ENCODE results near the gene CFDP1. TPM values are rescaled to one million over a fixed set of nuclear protein-coding genes. Genes with fewer than 3 reads are reported as not detected.

The CFDP1 gene
- total RNA-seq, 2 experiments from 2014 or later: 34.2 to 38.5 TPM

DNA sequence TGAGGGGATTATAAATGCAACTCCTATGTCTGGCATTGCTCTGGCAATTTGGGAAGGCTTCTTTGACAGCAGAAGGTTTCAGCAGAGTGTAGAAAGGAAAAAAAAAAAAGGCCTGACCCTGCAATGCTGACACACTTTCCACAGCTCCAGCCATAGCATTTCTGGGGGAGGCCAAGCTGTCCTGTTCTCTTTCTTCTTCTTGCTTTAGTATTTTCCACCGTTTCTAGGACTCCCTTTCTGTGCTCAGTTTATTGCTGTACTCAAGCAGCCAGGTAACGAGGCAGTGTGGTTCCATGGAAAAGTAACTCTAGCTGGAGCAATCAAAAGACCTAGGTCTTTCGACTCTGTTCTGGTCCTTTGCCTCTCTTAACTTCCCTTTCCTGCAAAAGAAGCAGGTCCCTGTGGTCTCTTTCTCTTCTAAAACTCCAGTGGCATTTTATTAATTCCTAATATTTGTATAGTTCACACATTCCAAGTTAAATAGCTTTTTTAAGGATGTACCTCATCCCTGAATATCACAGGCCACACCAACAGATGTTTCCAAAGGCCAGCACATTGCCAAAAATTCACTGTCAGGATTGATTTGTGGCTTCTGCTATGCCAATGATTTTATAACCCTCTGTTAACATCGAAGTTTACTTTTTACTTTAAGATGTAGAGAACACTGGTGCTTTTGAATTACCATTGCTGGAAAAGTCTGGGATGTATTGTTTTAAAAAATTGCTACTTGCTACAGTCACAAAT is 91.6 kb downstream of the CFDP1 start:
- ChIA-PET CTCF (no interaction called here), POLR2A (no interaction called here)

DNA sequence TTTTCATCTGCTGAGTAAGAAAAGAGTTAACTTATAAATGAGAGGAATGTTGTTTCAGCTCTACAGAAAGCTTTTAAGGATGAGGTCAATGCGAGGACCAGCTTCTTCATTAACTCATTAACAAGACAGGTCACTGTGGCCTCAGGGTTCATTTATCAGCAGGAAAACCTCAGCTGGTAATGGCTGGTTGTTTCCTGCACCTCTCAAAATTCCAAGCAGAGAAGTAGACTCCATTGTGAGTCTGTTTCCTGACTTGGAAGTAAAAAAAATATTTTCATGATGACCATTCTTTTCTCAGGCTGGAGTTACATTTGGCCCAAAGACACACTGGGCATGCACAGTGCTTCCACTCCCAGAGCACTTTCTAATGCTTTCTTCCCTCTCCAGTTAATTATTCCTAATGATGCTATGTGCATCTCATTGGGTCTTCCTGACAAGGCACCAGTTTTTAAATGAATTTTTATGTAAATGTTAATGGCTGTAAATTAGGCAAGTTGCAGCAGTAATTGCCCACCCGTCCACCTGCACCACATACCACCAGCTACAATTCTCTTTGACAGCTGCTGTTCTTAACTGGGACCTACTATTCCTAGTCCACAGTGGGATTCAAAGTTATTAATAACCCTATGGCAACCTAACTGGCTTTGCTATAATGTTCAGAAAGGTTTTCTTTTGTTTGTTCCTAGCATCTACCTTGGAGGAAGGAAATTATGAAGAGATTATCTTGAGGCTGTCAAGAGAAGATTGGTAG is 92.4 kb downstream of the CFDP1 start:
- ChIA-PET POLR2A (no interaction called here), CTCF (interaction anchor here (0.6 kb wide), 1 partner anchor 63 kb away, joined by 3 read pairs; no protein-coding TSS in a partner anchor)

DNA sequence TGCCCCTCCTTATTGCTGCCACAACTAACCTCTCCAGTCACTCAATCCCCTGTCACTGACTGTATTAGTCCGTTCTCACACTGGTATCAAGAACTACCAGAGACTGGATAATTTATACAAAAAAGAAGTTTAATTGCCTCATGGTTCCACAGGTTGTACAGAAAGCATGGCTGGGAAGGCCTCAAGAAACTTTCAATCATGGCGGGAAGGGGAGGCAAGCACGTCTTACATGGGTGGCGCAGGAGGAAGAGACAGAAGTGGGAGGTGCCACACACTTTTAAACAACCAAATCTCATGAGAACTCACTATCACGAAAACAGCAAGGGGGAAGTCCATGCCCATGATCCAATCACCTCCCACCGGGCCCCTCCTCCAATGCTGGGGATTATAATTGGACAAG is 95.9 kb downstream of the CFDP1 start:
- ChIA-PET CTCF (no interaction called here), POLR2A (no interaction called here)

DNA sequence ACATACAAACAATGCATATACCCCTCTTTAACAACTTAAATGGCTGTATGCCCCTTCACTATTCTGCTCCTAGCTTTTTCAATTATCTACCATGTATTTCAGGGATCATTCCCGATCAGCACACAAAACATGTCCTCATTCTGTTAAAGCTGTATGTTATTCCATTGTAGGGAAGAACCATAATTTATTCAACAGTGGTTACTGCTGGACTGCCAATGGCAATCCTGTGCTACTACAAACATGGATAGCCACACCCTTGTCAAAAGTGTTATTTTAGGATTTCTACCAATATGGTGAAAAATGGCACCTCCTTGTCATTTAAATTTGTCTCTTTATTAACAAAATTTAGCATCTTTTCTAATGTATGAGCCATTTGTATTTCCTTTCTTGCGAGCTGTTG is 96.8 kb downstream of the CFDP1 start:
- ChIA-PET POLR2A (no interaction called here), CTCF (no interaction called here)

DNA sequence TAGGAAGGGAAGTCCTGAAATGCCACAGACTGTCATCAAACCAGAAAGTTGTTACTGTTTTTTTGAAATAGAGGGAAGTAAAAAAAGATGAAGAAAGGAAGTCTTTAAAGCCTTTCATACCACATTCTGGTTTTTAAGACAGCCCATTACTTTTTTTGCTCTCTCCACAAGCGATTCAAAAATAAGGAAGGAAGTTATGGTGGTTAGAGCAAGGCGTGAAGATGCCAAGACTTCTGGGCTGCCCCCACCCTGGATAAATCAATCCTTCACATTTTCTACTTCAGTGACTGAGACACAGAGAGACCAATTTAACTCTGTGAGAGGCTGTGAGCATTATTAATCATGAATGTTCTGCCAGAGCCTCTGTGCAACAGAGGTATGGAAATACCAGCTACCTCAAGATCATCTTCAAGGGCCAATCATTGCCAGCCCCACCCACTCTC is 99.6 kb downstream of the CFDP1 start:
- POLR2A ChIA-PET: no interaction called here
- CTCF ChIA-PET: no interaction called here

DNA sequence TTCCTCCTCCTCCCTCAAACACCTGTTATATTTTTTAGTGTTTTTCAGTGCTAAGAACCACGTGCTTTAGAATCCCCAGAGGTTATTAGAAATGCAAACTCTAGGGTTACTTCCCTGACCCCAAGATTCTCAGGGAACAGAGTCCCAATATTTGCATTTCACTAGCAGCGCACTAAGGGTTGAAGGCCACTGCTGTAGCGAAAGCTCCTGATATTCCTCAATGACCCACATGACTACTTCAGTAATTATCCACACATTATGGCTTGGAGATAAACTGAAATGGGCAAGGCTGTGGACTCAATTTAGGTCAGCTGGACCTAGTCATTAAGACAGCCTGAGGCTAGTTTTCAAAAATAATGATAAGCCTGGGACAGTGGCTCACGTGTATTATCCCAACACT is 103.4 kb downstream of the CFDP1 start:
- ChIA-PET CTCF (no interaction called here), POLR2A (no interaction called here)

DNA sequence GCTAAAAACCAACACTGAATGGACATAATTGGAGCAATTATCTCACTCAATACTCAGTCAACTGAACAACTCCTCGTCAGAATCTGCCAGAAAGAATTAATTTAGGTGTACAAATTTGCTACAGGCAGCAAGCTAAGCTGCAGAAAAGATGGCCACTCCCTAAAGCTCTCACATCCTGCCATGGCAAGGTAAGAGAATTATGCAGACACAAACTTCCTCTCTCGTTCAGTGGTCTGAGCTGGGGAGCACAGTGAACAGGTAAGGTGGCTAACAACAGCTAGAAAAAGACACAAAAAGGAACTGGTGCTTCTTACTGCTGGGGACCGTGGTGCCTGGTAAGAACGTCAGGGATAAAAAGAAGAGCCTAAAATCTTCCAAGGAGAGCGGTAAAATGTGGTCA is 107.0 kb downstream of the CFDP1 start:
- CTCF ChIA-PET: interaction anchor here (1.0 to 1.2 kb wide), 2 partner anchors 59 to 93 kb away, joined by 3 to 4 read pairs; no protein-coding TSS in a partner anchor
- POLR2A ChIA-PET: no interaction called here

DNA sequence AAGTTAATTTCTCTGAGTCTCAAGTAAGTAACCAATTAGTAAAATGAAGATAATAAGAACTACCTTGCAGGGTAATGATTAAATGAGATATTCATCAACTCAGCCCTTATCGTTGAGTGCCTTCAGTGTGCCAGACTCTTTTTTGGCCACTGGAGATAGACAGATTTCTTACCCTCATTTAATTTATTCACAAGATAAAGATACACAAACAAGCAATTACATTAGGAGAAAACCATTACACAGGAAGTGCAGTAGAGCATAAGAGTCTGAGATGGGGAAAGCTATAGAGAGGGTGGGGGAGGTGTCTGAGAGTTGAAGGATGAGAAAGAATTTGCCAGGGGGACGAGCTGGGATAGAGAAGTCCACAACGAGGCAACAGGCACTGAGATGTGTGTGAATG is 109.4 kb downstream of the CFDP1 start:
- ChIA-PET POLR2A (no interaction called here), CTCF (interaction anchor here (0.6 kb wide), 1 partner anchor 232 kb away, joined by 3 read pairs; the partner anchor contains the start of gene TMEM231)

DNA sequence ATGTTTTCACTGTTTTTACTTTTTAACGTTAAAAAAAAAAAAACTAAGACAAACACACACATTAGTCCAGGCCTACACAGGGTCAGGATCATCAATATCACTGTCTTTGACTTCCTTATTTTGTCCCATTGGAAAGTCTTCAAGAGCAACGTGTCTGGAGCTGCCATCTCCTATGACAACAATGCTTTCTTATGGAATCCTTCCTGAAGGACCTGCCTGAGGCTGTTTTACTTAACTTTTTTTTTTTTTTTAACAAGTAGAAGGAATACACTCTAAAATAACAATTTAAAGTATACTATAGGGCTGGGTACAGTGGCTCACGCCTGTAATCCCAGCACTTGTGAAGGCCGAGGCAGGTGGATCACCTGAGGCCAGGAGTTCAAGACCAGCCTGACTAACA is 110.1 kb downstream of the CFDP1 start:
- ChIA-PET CTCF (no interaction called here), POLR2A (no interaction called here)

DNA sequence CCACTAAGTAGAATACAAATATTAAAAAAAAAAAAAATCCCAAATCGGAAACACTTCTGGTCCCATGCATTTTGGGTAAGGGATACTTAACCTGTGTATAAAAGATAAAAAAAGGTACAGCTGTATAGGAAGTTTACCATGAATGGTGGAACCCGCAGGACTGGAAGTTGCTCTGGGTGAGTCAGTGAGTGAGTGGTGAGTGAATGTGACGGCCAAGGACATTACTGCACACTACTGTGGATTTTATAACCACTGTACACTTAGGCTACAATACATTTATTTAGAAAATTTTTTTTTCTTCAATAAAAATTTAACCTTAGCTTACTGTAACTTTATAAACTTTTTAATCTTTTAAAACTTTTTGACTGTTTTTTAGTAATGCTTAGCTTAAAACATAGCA is 110.6 kb downstream of the CFDP1 start:
- CTCF ChIA-PET: no interaction called here
- POLR2A ChIA-PET: no interaction called here

DNA sequence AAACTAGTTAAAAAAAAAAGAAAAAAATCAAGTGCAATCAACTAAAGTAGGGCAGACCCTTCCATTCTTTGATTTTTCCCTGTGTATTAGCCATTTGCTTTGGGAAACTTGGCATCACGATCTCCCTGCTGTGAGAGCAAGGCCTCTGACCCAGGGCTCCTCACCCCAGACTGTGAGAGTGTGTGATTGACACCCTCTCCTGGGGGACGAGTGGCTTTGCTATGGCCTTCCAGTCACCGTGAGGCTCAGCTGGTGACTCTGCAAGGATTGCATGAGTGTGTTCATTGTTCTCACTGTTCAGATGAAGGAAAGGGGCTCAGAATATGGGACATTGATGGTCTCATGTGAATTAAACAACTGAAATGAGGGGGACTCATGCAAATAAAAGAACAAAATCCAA is 112.9 kb downstream of the CFDP1 start:
- ChIA-PET CTCF (interaction anchor here (2.1 kb wide), 1 partner anchor 86 kb away, joined by 7 read pairs; no protein-coding TSS in a partner anchor), POLR2A (no interaction called here)

DNA sequence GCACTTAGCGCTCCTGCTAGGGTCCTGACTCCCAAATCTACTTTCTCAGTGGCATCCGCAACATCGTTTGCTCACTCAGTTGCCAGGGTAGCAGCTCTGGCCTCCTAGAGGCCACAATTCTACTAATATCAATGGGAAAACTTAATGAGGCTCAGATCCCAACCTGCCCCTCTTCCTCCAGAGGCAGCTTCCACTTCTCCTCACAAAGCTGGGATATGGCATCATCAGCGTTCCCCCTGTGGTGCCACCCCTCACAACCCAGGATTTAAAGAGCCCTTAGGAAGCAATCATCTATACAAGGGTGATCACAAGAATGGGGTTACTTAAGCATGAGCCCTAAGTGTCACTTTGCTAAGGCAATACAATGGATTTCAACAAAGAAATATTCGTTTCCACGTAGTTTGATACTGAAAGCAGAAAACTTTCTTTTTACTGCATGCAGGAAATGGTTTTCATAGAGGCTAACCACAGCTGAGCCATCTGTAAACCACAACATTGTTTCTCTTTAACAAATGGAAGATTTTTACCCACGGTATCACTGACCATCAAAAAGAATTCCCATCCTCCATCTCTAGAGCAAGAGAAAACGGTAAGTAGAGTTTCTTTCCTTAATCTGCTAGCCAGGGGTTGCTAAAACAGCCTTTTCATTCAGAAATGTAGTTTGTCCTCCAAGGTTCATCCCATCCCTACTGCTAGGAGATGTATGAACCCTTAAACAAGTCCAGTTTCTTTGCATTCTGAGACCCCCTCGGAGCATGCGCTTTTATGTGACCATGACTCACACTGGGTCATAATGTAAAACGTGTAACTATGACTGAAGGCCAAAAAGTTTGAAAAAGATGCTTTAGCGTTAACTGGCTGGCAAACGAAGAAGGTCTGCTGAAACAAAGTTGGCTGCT is 113.5 kb downstream of the CFDP1 start:
- POLR2A ChIA-PET: no interaction called here
- CTCF ChIA-PET: interaction anchor here (2.1 kb wide), 1 partner anchor 86 kb away, joined by 7 read pairs; no protein-coding TSS in a partner anchor

DNA sequence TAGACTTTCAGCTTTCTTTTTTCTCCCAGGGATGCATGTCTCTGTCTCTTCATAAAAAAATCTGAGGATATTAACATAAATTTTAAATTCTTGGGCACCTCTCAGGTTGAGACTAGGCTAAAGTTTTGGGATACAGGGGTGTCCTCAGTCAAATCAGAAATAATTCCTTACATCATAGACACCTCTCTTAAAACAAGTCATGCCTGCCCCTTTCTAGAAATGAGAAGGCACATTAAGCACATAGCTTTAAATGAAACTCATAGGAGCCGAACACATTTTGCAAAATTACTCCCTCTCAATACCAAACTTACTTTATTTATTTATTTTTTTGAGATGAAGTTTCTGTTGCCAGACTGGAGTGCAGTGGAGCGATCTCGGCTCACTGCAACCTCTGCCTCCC is 114.6 kb downstream of the CFDP1 start:
- ChIA-PET CTCF (no interaction called here), POLR2A (no interaction called here)

DNA sequence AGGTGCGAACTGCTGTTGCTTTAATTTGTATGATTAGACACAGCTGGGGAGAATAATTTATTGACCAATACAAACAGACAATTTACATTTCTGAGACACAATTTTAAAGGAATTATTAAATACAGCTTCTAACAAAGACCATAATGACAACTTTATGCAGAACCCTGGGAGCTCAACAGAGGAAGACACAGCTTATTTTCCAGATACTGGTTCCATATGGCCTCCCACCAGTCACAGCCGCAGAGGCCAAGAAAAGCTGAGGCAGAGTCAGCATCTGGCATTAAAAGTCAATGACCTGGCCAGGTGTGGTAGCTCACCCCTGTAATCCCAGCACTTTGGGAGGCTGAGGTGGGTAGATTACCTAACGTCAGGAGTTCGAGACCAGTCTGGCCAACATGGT is 115.8 kb downstream of the CFDP1 start:
- CTCF ChIA-PET: no interaction called here

DNA sequence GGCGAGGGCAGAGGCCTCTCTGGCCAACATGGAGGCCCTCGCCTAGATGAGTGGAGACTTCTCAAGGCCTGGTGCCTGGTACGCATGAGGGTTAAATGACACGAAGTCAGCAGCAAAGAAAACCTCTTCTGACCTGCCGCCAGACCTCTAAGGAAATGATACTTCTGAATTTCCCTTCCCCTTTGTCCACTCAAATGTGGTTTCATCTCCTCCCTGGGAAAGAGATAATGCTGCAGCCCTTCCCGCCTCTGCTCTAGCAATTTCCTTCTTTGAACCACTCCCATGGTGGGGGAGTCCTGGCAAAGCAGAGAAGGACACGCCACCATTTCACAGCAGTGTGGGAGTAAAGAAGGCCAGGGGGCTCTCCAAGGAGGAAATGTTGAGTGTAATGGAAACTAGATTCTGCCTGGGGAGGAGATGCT is 116.2 kb downstream of the CFDP1 start:
- POLR2A ChIA-PET: interaction anchor here (0.6 kb wide), 1 partner anchor 75 kb away, joined by 5 read pairs; no protein-coding TSS in a partner anchor
- CTCF ChIA-PET: no interaction called here

More for the DNA sequence above, 115.8 kb downstream of the CFDP1 start:
- POLR2A ChIA-PET: no interaction called here

DNA sequence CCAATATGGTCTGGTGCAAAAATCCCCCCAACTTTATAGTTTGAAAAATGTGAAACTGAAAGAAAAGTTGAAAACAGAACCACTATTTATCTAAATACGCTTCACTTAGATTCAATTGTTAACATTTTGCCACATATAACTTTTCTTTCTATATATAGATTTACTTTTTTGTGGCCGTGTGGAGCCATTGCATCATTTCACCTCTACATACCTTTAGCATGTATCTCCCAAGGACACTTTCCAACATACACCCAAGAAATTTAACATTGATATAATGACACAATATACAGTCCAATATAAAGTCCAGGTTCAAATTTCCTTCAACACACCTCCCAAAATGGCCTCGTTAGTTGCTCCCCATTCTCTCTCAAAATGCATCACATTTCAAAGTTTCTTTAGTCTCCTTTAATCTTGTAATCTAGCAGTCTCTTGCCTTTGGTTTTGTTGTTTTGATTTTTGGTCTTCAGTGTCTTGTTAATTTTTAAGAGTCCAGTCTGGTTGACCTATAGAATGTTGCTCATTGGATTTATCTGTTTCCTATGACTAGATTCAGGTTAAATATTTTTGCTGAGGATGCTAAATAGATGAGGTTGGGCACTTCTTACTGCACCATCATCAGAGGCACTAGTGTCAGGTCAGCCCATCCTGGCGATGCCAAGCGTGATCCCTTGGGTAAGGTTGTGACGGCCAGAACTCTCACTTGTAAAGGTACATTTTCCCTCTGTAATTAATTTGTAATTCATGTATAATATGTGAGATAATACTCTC is 117.6 kb downstream of the CFDP1 start:
- ChIA-PET CTCF (no interaction called here), POLR2A (no interaction called here)

DNA sequence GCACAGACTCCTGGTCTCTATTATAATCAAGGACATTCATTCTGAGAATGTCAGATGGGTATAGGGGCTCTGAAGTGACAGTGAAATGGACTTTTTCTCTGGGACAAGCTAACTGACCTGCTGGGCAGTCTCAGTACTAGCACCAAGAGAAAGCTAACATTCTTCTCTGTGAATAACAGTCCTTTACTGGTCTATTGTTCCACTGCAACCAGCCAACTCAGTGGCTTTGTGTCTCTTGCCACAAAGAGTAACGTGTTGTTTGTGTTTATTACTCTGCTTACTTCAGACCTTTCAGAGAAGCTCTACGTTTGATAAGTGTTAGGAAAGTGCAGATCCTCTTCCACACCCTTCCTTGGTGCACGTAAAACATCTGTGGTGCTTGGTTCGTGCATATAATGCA is 120.4 kb downstream of the CFDP1 start:
- CTCF ChIA-PET: interaction anchor here (0.6 kb wide), 1 partner anchor 156 kb away, joined by 3 read pairs; no protein-coding TSS in a partner anchor
- POLR2A ChIA-PET: no interaction called here

DNA sequence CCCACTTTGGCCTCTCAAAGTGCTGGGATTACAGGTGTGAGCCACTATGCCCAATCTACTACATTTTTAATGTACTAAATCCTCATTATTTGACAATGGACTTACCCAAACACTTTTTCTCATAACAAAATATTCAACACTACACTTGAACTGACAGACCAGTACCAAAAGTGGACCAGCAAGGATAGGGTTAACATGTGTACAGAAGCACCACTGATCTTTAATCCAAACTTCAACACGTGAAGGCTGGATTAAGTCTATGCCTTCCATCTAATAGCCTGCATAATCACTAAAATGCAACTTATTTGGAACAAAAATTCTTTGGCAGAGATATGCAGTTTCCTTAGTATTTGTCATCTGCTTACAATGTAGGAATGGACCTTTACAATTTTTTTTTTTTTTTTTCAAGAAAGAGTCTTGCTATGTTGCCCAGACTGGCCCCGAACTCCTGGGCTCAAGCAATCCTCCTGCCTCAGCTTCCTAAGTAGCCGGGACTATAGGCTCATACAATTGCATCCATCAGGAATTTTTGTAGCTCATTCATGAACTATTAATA is 121.8 kb downstream of the CFDP1 start:
- CTCF ChIA-PET: no interaction called here
- POLR2A ChIA-PET: no interaction called here

DNA sequence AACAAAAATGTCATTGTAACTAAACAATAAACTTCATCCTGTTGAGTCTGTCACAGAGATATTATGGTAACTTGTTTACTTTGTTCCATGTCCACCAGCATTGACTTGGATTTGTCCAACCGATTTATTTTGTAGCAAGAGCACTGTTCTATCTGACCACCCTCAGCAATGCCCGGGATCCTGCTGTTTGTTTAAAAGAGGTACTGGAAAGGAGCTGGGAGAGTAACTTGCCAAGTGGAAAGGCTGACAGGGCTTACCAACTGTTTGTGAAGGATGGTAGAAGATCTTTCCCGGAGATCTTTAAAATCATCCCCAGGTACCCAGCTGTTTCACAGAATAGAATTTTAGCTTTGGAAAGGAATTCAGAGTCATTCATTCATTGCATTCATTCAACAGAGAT is 122.8 kb downstream of the CFDP1 start:
- ChIA-PET POLR2A (no interaction called here), CTCF (no interaction called here)
